SK-N-SH treated with all-trans-retinoic acid at 6 μM for 48 hours (cell line): ENCODE results near the gene VAT1L.

Experiments used
- ATAC-seq: fragments of 200-7000 bp; cut with Tn5 transposase; 3 replicates; pipeline ENCODE4 v1.9.1; 2020; ENCODE audit warnings: mild to moderate bottlenecking, moderate library complexity
- ARNTL ChIP-seq: fragments of 450-650 bp; formaldehyde crosslinking; IDR thresholded peaks from 2 replicates; pipeline ENCODE4 v1.5.0; 2020; ENCODE audit warnings: low read depth, mild to moderate bottlenecking, moderate library complexity, borderline replicate concordance
- BACH2 ChIP-seq: fragments of 250-450 bp; sonication (Bioruptor Pico); IDR thresholded peaks from 2 replicates; pipeline ENCODE4 v1.9.0; 2021; ENCODE audit warnings: mild to moderate bottlenecking, borderline replicate concordance
- CSDC2 ChIP-seq: fragments of 250-450 bp; sonication (Bioruptor Pico); IDR thresholded peaks from 2 replicates; pipeline ENCODE4 v1.5.0; 2020; ENCODE audit warnings: mild to moderate bottlenecking, moderate library complexity
- ESRRG ChIP-seq: fragments of 250-450 bp; sonication (Bioruptor Pico); IDR thresholded peaks from 2 replicates; pipeline ENCODE4 v1.6.1; 2021; ENCODE audit warnings: mild to moderate bottlenecking
- GLIS3 ChIP-seq: fragments of 250-450 bp; sonication (Bioruptor Pico); IDR thresholded peaks from 2 replicates; pipeline ENCODE4 v1.5.0; 2020; ENCODE audit warnings: mild to moderate bottlenecking, moderate library complexity
- OSR1 ChIP-seq: fragments of 250-450 bp; sonication (Bioruptor Pico); IDR thresholded peaks from 2 replicates; pipeline ENCODE4 v1.8.0; 2022; ENCODE audit warnings: moderate library complexity, mild to moderate bottlenecking, inconsistent platforms
- PPARA ChIP-seq: fragments of 250-450 bp; sonication (Bioruptor Pico); IDR thresholded peaks from 2 replicates; pipeline ENCODE4 v1.5.0; 2020; ENCODE audit warnings: mild to moderate bottlenecking, borderline replicate concordance
- RARB ChIP-seq: fragments of 250-450 bp; sonication (Bioruptor Pico); IDR thresholded peaks from 2 replicates; pipeline ENCODE4 v1.8.0; 2021; ENCODE audit warnings: mild to moderate bottlenecking, moderate library complexity
- SNAI2 ChIP-seq: fragments of 250-450 bp; sonication (Bioruptor Pico); IDR thresholded peaks from 2 replicates; pipeline ENCODE4 v1.5.0; 2020; ENCODE audit warnings: mild to moderate bottlenecking, moderate library complexity
- TCF4 ChIP-seq: fragments of 250-450 bp; sonication (Bioruptor Pico); IDR thresholded peaks from 2 replicates; pipeline ENCODE4 v1.8.0; 2021; ENCODE audit warnings: mild to moderate bottlenecking, moderate library complexity, borderline replicate concordance
- TOX ChIP-seq: fragments of 250-450 bp; sonication (Bioruptor Pico); IDR thresholded peaks from 2 replicates; pipeline ENCODE4 v1.8.0; 2021; ENCODE audit warnings: mild to moderate bottlenecking, moderate library complexity, borderline replicate concordance
- ZC3H10 ChIP-seq: fragments of 250-450 bp; sonication (Bioruptor Pico); IDR thresholded peaks from 2 replicates; pipeline ENCODE4 v1.5.1; 2021; ENCODE audit warnings: mild to moderate bottlenecking, moderate library complexity
- ZFP3 ChIP-seq: fragments of 250-450 bp; sonication (Bioruptor Pico); IDR thresholded peaks from 2 replicates; pipeline ENCODE4 v1.5.0; 2020; ENCODE audit warnings: mild to moderate bottlenecking, moderate library complexity
- ZFP30 ChIP-seq: fragments of 450-650 bp; formaldehyde crosslinking; IDR thresholded peaks from 2 replicates; pipeline ENCODE4 v1.5.0; 2022; ENCODE audit warnings: mild to moderate bottlenecking, moderate library complexity
- ZNF565 ChIP-seq: fragments of 450-650 bp; formaldehyde crosslinking; conservative IDR thresholded peaks from 2 replicates; pipeline ENCODE4 v1.5.0; 2020; ENCODE audit warnings: low read depth, mild to moderate bottlenecking, moderate library complexity
- ZNF70 ChIP-seq: fragments of 450-650 bp; formaldehyde crosslinking; IDR thresholded peaks from 2 replicates; pipeline ENCODE4 v1.5.0; 2020; ENCODE audit warnings: mild to moderate bottlenecking, moderate library complexity
- ZNF8 ChIP-seq: fragments of 450-650 bp; formaldehyde crosslinking; IDR thresholded peaks from 2 replicates; pipeline ENCODE4 v1.5.0; 2020; ENCODE audit warnings: mild to moderate bottlenecking, moderate library complexity
- TF ChIP-seq, protein P1 (sequence below): fragments of 250-450 bp; sonication (Bioruptor Pico); IDR thresholded peaks from 2 replicates; pipeline ENCODE4 v1.5.1; 2021; ENCODE audit warnings: mild to moderate bottlenecking, moderate library complexity
- TF ChIP-seq, protein P2 (sequence below): fragments of 250-450 bp; sonication (Bioruptor Pico); IDR thresholded peaks from 2 replicates; pipeline ENCODE4 v1.8.0; 2020; ENCODE audit warnings: mild to moderate bottlenecking, moderate library complexity, borderline replicate concordance
- TF ChIP-seq, protein P3 (sequence below): fragments of 250-450 bp; sonication (Bioruptor Pico); IDR thresholded peaks from 2 replicates; pipeline ENCODE4 v1.8.0; 2021; ENCODE audit warnings: low read depth, mild to moderate bottlenecking, moderate library complexity, borderline replicate concordance
- TF ChIP-seq, protein P4 (sequence below): fragments of 250-450 bp; sonication (Bioruptor Pico); IDR thresholded peaks from 2 replicates; pipeline ENCODE4 v1.5.0; 2020; ENCODE audit warnings: mild to moderate bottlenecking, moderate library complexity

The VAT1L gene

GRCh38 chr16:77859493-77860232 lies 71.3 kb downstream of the VAT1L start:
- TF ChIP-seq, protein P1, sequence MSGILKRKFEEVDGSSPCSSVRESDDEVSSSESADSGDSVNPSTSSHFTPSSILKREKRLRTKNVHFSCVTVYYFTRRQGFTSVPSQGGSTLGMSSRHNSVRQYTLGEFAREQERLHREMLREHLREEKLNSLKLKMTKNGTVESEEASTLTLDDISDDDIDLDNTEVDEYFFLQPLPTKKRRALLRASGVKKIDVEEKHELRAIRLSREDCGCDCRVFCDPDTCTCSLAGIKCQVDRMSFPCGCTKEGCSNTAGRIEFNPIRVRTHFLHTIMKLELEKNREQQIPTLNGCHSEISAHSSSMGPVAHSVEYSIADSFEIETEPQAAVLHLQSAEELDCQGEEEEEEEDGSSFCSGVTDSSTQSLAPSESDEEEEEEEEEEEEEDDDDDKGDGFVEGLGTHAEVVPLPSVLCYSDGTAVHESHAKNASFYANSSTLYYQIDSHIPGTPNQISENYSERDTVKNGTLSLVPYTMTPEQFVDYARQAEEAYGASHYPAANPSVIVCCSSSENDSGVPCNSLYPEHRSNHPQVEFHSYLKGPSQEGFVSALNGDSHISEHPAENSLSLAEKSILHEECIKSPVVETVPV (CRISPR knock-in tag), result no peak
- TF ChIP-seq ESRRG (CRISPR knock-in tag) (no peak), RARB (no peak), BACH2 (no peak), ZFP3 (CRISPR knock-in tag) (no peak), ZNF70 (CRISPR knock-in tag) (no peak), ARNTL (CRISPR knock-in tag) (no peak), ZFP30 (no peak), CSDC2 (CRISPR knock-in tag) (no peak), ZC3H10 (CRISPR knock-in tag) (no peak), SNAI2 (CRISPR knock-in tag) (no peak), PPARA (CRISPR knock-in tag) (no peak), ZNF8 (CRISPR knock-in tag) (no peak), TOX (CRISPR knock-in tag) (no peak), OSR1 (CRISPR knock-in tag) (no peak)
- TF ChIP-seq, protein P2, sequence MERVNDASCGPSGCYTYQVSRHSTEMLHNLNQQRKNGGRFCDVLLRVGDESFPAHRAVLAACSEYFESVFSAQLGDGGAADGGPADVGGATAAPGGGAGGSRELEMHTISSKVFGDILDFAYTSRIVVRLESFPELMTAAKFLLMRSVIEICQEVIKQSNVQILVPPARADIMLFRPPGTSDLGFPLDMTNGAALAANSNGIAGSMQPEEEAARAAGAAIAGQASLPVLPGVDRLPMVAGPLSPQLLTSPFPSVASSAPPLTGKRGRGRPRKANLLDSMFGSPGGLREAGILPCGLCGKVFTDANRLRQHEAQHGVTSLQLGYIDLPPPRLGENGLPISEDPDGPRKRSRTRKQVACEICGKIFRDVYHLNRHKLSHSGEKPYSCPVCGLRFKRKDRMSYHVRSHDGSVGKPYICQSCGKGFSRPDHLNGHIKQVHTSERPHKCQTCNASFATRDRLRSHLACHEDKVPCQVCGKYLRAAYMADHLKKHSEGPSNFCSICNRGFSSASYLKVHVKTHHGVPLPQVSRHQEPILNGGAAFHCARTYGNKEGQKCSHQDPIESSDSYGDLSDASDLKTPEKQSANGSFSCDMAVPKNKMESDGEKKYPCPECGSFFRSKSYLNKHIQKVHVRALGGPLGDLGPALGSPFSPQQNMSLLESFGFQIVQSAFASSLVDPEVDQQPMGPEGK (CRISPR knock-in tag), result no peak
- TF ChIP-seq, protein P3, sequence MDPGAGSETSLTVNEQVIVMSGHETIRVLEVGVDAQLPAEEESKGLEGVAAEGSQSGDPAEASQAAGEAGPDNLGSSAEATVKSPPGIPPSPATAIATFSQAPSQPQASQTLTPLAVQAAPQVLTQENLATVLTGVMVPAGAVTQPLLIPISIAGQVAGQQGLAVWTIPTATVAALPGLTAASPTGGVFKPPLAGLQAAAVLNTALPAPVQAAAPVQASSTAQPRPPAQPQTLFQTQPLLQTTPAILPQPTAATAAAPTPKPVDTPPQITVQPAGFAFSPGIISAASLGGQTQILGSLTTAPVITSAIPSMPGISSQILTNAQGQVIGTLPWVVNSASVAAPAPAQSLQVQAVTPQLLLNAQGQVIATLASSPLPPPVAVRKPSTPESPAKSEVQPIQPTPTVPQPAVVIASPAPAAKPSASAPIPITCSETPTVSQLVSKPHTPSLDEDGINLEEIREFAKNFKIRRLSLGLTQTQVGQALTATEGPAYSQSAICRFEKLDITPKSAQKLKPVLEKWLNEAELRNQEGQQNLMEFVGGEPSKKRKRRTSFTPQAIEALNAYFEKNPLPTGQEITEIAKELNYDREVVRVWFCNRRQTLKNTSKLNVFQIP, result no peak
- no peak for ATAC-seq

DNA sequence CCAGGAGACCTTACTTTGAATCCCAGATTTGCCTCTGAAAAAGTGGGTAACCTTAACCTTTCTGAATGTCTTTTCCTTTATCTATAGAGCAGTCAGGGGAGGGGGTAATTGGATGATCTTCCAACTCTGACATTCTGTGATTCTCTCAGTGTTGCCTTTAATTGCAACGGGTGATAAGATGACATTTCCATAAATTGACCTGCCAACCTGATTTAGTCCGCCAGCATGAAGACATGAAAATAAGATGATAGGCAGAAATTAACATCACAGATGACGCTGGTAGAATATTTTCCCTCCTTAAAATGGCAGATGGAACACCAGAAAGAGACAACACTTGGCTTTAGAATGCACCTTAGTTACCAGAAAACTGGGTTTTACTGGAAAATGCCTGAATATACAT lies 72.6 kb downstream of the VAT1L start:
- no peak for ATAC-seq
- TF ChIP-seq, protein P1 (CRISPR knock-in tag), result no peak
- TF ChIP-seq ZNF565 (no peak), TOX (CRISPR knock-in tag) (no peak)
- TF ChIP-seq, all 23 proteins: peak for 0

DNA sequence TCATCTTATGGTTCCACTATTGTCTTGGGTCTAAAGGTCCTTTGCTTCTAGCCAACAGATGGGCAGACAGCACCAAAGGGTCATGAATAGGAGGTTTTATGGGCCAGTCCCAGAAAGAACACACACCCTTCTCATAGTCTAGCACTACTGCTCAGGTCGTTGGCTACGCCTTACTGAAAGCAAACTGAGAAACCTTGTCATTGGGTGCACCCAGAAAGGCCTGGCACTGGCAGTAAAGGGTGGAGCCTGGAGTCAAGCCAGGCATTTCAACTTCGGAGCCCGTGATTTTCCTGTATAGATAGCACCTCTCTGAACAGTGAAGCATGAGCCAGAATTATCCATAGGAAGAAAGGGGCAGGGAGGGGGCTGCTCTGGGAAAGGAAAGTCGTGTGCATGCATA lies 74.9 kb downstream of the VAT1L start:
- ATAC-seq, result no peak
- TF ChIP-seq RARB, result no peak
- TF ChIP-seq GLIS3, result no peak
- TF ChIP-seq OSR1 (CRISPR knock-in tag), result no peak
- no peak for TF ChIP-seq PPARA (CRISPR knock-in tag)
- TF ChIP-seq ZNF8 (CRISPR knock-in tag), result no peak
- no peak for TF ChIP-seq BACH2
- no peak for TF ChIP-seq SNAI2 (CRISPR knock-in tag)
- TF ChIP-seq ARNTL (CRISPR knock-in tag), result no peak
- no peak for TF ChIP-seq ZNF565
- no peak for TF ChIP-seq ZNF70 (CRISPR knock-in tag)
- no peak for TF ChIP-seq CSDC2 (CRISPR knock-in tag)
- no peak for TF ChIP-seq ZFP3 (CRISPR knock-in tag)
- TF ChIP-seq TCF4 (CRISPR knock-in tag), result no peak
- no peak for TF ChIP-seq ZC3H10 (CRISPR knock-in tag)
- TF ChIP-seq, protein P4, sequence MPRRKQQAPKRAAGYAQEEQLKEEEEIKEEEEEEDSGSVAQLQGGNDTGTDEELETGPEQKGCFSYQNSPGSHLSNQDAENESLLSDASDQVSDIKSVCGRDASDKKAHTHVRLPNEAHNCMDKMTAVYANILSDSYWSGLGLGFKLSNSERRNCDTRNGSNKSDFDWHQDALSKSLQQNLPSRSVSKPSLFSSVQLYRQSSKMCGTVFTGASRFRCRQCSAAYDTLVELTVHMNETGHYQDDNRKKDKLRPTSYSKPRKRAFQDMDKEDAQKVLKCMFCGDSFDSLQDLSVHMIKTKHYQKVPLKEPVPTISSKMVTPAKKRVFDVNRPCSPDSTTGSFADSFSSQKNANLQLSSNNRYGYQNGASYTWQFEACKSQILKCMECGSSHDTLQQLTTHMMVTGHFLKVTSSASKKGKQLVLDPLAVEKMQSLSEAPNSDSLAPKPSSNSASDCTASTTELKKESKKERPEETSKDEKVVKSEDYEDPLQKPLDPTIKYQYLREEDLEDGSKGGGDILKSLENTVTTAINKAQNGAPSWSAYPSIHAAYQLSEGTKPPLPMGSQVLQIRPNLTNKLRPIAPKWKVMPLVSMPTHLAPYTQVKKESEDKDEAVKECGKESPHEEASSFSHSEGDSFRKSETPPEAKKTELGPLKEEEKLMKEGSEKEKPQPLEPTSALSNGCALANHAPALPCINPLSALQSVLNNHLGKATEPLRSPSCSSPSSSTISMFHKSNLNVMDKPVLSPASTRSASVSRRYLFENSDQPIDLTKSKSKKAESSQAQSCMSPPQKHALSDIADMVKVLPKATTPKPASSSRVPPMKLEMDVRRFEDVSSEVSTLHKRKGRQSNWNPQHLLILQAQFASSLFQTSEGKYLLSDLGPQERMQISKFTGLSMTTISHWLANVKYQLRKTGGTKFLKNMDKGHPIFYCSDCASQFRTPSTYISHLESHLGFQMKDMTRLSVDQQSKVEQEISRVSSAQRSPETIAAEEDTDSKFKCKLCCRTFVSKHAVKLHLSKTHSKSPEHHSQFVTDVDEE, result no peak
- TF ChIP-seq, protein P3, result no peak
- no peak for TF ChIP-seq ESRRG (CRISPR knock-in tag)
- no peak for TF ChIP-seq TOX (CRISPR knock-in tag)
- TF ChIP-seq ZFP30, result no peak
